ENCODE data around the gene KCND2. TPM values are rescaled to one million over a fixed set of nuclear protein-coding genes. Genes with fewer than 3 reads are reported as not detected.
"Not testable (repeated sequence)": the region's sequence is repeated elsewhere in the genome, so short reads cannot be mapped to it uniquely, and the experiment has no call there.

Gene KCND2
- total RNA-seq, 2 donors from 2014 or later: not detected

DNA sequence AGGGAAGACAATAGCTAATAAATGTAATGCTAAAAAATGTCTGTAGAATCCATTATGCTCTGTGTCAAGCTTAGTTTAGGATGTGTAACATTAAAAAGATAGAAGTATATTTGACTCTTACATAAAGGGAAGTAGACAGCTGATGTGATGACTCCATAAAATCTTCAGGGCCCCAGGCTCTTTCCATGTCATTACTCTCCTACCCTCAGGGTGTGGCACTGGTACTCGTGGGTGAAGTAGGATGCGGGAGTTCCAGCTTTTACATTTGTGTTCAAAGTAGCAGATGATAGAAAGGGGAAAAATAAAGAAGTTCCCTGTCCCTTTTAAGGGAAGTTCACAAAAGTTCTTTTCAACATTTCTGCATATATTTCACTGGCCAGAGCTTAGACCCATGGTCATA is 427.8 kb downstream of the KCND2 start:
- H3K27me3 Mint-ChIP-seq: no peaks in the 10 kb centered on the region

DNA sequence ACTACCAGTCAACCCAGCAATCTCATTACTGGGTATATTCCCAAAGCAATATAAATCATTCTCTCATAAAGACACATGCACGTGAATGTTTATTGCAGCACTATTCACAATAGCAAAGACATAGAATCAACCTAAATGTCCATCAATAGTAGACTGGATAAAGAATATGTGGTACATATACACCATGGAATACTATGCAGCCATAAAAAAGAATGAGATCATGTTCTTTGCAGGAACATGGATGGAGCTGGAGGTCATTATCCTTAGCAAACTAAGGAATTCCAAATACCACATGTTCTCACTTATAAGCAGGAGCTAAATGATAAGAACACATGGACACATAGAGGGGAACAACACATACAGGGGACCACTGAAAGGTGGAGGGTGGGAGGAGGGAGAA is 429.4 kb downstream of the KCND2 start:
- H3K9me3 ChIP-seq (ENCODE audit: control insufficient read depth, low read length, poor library complexity, severe bottlenecking); DNase-seq; H3K36me3 Mint-ChIP-seq (ENCODE audit: low read depth); ATAC-seq; H3K4me1 Mint-ChIP-seq; H3K4me3 Mint-ChIP-seq; H3K27me3 Mint-ChIP-seq; H3K27ac Mint-ChIP-seq: not testable (repeated sequence)

More for the DNA sequence above, 427.8 kb downstream of the KCND2 start:
- Mint-ChIP-seq H3K27ac (no peak overlapping the region), H3K4me3 (no peak overlapping the region), H3K4me1 (no peaks in the 10 kb centered on the region), H3K36me3 (ENCODE audit: low read depth) (no peaks in the 10 kb centered on the region)
- no peak for DNase-seq
- ATAC-seq: no peak
- no peaks in the 10 kb centered on the region for H3K9me3 ChIP-seq (ENCODE audit: control insufficient read depth, low read length, poor library complexity, severe bottlenecking)

DNA sequence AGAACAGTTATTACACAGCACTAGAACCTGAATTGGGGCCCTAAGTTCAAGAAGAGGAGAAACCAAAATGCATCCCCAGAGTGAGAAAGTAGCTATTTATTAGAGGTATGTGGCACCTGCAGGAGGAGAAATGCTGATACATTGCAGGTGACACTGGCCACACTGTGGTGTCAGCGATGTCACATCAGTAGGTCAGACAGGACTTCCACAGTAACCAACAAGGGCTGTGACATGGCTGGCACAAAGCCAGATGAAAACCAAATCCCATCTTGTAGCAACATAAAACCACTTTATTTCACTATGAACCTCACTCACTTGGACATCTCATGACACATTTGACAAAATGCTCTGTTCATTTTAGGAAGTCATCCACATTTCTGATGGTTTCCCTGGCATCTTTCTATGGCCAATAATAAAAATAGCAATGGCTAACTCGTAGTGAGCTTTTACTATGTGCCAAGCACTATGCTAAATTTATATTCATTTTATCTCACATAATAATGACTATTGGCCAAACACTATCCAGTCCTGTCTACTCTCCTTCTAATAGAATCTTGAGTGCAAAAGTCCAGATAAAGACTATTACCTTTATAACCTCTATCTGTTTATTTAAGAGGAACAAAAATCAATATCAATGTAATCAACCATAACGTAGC is 430.7 kb downstream of the KCND2 start:
- no peak for DNase-seq
- no peaks in the 10 kb centered on the region for H3K4me1 Mint-ChIP-seq
- no peaks in the 10 kb centered on the region for H3K27me3 Mint-ChIP-seq
- no peaks in the 10 kb centered on the region for H3K36me3 Mint-ChIP-seq (ENCODE audit: low read depth)
- no peaks in the 10 kb centered on the region for H3K9me3 ChIP-seq (ENCODE audit: control insufficient read depth, low read length, poor library complexity, severe bottlenecking)
- no peak overlapping the region for H3K4me3 Mint-ChIP-seq
- no peak for ATAC-seq
- H3K27ac Mint-ChIP-seq: no peak overlapping the region

DNA sequence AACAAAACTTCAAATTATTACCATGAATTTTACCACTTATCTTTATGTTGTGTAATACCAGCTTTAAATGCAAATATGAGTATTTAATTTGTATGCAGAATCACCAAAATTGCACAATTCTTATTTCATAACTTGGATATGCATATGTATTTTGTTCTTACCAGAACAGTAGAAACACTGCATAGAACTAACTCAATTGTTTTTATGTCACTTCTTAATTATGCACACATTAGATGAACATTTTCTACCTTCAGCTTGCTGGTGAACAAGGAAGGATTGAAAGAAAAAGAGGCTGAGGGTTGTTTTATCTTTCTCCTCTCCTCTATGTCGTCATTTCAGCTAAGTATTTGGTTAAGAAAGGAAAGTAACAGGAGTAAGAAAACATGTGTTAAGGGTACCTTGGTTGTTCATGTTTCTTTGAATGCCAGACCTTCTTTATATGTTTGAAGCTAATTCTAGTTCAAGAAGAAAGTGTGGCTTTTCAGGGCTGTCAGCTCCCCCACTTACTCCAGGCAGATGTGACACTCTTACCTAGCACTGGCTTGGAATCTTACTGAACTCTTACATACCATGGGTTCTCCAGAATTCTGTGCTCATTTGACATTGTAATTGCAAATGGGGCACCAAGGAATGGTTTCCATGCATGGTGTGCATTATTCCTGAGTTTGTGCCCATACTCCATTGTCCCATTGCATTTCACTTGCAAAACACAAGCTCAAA is 436.4 kb downstream of the KCND2 start:
- Mint-ChIP-seq H3K4me3 (no peak overlapping the region), H3K27me3 (no peaks in the 10 kb centered on the region), H3K27ac (no peak overlapping the region), H3K36me3 (ENCODE audit: low read depth) (no peaks in the 10 kb centered on the region), H3K4me1 (no peaks in the 10 kb centered on the region)
- no peaks in the 10 kb centered on the region for H3K9me3 ChIP-seq (ENCODE audit: control insufficient read depth, low read length, poor library complexity, severe bottlenecking)
- no peak for DNase-seq
- no peak for ATAC-seq

DNA sequence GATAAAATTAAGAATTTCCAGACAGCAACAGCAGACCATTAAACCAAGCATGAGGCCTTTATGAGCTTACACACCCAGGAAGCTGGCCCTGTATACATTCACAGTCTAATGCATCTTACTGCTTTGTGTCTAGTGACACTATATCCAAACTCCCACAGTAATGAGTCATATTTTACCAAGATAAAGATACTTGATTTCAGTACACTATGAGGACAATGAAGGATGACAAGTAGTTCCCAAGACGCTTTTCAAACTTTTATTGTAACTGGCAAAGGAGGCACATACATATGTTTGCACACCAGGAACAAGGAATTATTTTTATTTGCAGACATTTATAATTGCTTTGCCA is 437.0 kb downstream of the KCND2 start:
- DNase-seq (no peak), ATAC-seq (no peak)
- Mint-ChIP-seq H3K36me3 (ENCODE audit: low read depth) (no peaks in the 10 kb centered on the region), H3K4me3 (no peak overlapping the region), H3K27ac (no peak overlapping the region), H3K27me3 (no peaks in the 10 kb centered on the region), H3K4me1 (no peaks in the 10 kb centered on the region)
- no peaks in the 10 kb centered on the region for H3K9me3 ChIP-seq (ENCODE audit: control insufficient read depth, low read length, poor library complexity, severe bottlenecking)

DNA sequence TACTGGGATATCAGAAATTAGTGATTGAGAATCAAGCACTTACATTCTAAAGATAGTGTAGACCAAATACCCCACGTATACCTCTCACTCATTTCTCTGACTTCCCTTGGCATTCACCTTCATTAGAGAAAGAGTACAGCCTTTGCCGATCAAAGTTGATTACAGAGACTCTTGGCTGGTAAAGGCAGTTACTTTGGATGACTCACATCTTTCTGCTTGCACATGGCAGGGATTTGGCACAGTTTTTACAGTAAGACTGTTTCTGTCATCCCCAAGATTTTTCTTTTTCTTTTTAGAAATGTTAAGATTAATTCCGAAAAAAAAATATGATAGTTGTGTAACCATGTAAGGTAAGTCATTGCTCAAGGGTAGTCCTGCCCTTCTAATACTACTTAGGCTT is 442.0 kb downstream of the KCND2 start:
- H3K9me3 ChIP-seq (ENCODE audit: control insufficient read depth, low read length, poor library complexity, severe bottlenecking): no peaks in the 10 kb centered on the region
- no peaks in the 10 kb centered on the region for H3K4me1 Mint-ChIP-seq
- ATAC-seq (no peak), DNase-seq (no peak)
- H3K4me3 Mint-ChIP-seq: no peak overlapping the region
- peaks cover 4% of the 10 kb centered on the region for H3K27me3 Mint-ChIP-seq
- H3K27ac Mint-ChIP-seq: no peak overlapping the region
- no peaks in the 10 kb centered on the region for H3K36me3 Mint-ChIP-seq (ENCODE audit: low read depth)

DNA sequence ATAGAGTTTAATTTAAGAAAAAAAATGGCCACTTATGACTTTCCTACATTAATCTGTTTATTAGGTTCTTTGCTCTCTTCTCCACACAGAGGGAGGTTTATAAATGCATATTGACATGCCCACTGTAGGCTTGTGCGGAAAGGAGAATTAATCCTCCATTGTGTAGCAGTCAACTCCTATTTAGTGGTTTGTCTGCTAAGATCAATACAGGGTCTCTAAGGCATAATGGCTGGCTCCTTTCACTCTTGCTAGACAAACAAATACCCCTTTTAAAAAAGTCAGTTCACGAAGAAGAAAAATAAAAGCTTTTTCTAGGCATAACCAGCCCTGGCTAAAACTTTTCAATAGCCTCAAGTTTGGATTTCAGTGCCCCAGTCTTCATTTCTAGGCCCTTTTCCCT is 443.3 kb downstream of the KCND2 start:
- Mint-ChIP-seq H3K36me3 (ENCODE audit: low read depth) (no peaks in the 10 kb centered on the region), H3K4me1 (no peaks in the 10 kb centered on the region), H3K27me3 (peaks cover 9% of the 10 kb centered on the region), H3K4me3 (no peak overlapping the region), H3K27ac (no peak overlapping the region)
- no peaks in the 10 kb centered on the region for H3K9me3 ChIP-seq (ENCODE audit: control insufficient read depth, low read length, poor library complexity, severe bottlenecking)
- ATAC-seq (no peak), DNase-seq (no peak)

DNA sequence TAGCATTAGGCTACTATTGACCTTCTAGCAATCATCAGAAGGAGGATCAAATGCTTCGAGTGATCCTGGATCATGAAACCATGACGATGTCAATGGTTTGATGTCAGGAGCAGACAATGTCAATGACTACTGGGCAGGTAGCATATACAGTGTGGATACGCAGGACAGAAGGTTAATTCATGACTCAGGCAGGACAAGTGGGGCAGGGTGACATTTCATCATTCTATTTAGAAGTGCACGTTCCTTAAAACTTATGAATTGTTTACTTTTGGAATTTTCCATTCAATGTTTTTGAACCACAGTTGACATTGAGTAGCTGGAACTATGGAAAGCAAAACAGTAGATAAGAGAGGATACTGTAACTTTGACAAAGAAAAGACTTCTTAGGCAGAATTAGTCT is 444.2 kb downstream of the KCND2 start:
- Mint-ChIP-seq H3K27ac (no peak overlapping the region), H3K4me1 (no peaks in the 10 kb centered on the region), H3K4me3 (no peak overlapping the region)

DNA sequence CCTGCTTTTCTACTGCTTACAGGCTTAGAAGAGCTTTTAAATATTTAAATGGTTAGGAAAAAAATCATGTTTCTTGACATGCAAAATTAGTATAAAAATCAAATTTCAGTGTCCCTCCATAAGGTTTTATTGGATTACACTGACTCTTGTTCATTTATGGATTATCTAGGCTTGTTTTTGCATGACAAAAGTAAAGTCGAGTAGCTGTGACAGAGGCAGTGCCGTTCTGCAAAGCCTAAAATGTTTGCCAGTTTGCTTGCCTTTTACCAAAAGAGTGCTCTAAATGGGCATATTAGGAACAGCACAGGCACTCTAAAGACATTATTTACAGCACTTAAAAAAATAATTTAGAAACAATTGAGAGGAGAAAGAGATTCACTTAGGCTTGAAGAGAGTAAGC is 445.4 kb downstream of the KCND2 start:
- no peak for ATAC-seq
- H3K27ac Mint-ChIP-seq: no peak overlapping the region
- DNase-seq: no peak
- H3K9me3 ChIP-seq (ENCODE audit: control insufficient read depth, low read length, poor library complexity, severe bottlenecking): no peaks in the 10 kb centered on the region
- peaks cover 9% of the 10 kb centered on the region for H3K27me3 Mint-ChIP-seq
- no peaks in the 10 kb centered on the region for H3K4me1 Mint-ChIP-seq
- no peaks in the 10 kb centered on the region for H3K36me3 Mint-ChIP-seq (ENCODE audit: low read depth)
- no peak overlapping the region for H3K4me3 Mint-ChIP-seq

More for the DNA sequence above, 444.2 kb downstream of the KCND2 start:
- Mint-ChIP-seq H3K36me3 (ENCODE audit: low read depth) (no peaks in the 10 kb centered on the region), H3K27me3 (peaks cover 9% of the 10 kb centered on the region)
- DNase-seq (no peak), ATAC-seq (no peak)
- H3K9me3 ChIP-seq (ENCODE audit: control insufficient read depth, low read length, poor library complexity, severe bottlenecking): no peaks in the 10 kb centered on the region

DNA sequence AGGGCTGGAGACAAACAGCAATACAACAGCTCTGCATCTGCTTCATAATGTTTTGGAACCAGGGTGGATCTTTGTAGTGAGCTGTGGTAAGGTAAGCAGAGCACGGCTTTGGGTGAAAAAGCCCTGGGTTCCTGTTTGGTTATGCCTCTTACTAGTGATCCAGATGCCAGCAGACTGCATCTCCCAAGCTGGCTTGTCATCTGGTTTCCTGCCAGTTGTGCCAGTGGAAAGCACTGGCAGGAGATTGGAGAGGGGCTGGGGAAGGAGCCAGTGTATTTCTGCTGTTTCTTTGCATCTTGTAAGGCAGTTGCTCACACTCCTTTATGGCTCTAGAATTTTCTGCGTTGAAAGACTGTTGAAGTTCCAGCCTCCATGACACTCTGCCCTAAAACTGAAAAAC is 447.3 kb downstream of the KCND2 start:
- H3K9me3 ChIP-seq (ENCODE audit: control insufficient read depth, low read length, poor library complexity, severe bottlenecking): no peaks in the 10 kb centered on the region
- Mint-ChIP-seq H3K4me1 (no peaks in the 10 kb centered on the region), H3K36me3 (ENCODE audit: low read depth) (no peaks in the 10 kb centered on the region), H3K27ac (no peak overlapping the region), H3K27me3 (peaks cover 16% of the 10 kb centered on the region), H3K4me3 (no peak overlapping the region)
- ATAC-seq (no peak), DNase-seq (no peak)

DNA sequence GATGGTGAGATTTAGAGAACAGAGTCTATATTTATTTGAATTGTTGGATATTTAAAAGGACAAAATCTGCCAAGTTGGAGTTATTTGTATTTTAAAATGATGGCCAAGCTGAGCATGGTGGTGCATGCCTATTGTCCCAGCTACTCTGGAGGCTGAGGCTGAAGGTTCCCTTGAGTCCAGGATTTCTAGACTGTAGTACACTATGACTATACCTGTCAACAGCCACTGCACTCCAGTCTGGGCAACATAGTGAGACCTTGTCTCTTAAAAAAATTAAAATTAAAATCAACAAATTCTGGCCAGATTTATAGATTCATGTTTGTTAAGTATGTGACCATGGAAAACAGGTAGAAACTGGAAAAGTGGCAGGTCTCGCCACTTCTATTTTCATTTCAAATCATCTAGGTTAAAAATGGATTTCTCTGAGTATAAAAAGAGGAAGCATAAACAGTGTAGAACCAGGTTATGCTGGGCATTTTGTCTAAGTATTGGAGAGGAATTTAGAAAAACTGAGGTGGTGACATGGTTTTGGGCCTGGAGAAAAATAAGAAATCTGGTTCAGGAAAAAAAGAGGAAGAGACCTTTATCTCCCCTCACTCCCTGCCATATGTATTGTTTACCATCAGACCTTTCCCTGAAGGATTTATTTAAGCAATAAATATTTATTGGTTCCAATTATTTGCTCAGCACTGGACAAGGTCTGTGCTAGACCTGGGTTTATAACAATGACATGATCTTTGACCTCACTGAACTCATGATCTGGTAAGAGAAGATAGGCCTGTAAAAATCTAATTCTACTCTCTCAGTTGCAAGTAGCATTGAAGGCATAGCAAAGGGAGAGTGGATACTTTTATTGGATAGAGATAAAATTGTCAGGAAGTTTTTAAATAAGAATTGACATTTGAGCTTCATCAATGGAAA is 450.8 kb downstream of the KCND2 start:
- H3K4me1 Mint-ChIP-seq: no peaks in the 10 kb centered on the region
- DNase-seq (no peak), ATAC-seq (no peak)
- no peak overlapping the region for H3K27ac Mint-ChIP-seq
- peaks cover 17% of the 10 kb centered on the region for H3K27me3 Mint-ChIP-seq
- H3K36me3 Mint-ChIP-seq (ENCODE audit: low read depth): no peaks in the 10 kb centered on the region
- no peak overlapping the region for H3K4me3 Mint-ChIP-seq
- no peaks in the 10 kb centered on the region for H3K9me3 ChIP-seq (ENCODE audit: control insufficient read depth, low read length, poor library complexity, severe bottlenecking)

DNA sequence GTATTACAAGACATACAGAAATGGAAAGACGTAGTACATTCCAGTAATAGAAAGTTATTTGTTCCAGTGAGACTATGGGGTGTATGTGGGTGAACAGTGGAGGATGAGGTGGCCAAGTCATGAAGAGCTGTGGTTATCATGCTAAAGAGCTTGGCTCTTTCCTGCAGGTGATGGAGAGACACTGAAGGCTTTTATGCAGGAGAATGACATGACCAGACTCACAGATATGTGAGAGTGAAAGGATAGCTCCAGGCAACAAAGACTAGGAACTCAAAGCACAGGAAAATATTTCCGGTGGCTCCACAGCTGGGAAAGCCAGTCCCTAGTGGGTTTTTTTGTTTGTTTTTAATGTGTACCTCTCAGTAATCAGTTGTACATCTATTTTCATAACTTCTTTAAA is 451.5 kb downstream of the KCND2 start:
- no peak for ATAC-seq
- Mint-ChIP-seq H3K4me3 (no peak overlapping the region), H3K27me3 (peaks cover 22% of the 10 kb centered on the region), H3K27ac (no peak overlapping the region), H3K4me1 (no peaks in the 10 kb centered on the region), H3K36me3 (ENCODE audit: low read depth) (no peaks in the 10 kb centered on the region)
- H3K9me3 ChIP-seq (ENCODE audit: control insufficient read depth, low read length, poor library complexity, severe bottlenecking): no peaks in the 10 kb centered on the region
- no peak for DNase-seq

DNA sequence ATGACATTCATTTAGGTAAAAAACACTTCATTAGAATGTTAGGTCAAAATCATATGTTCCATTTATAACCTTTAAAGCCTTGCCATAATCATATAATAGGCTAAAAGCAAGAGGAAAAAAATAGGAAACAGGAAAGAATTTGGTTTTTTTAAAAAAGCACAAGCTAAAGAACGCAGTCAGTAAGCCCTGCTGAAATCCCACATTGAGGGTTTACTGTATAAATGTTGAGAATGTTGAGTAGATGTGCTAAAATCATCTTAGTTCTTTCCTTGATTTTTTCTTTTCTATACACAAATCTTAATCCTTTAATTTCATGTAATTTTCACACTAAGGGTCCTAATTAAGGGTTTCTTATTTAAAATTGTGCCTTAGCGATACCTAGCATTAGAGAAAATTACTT is 452.0 kb downstream of the KCND2 start:
- Mint-ChIP-seq H3K4me1 (no peaks in the 10 kb centered on the region), H3K27ac (no peak overlapping the region), H3K27me3 (peaks cover 25% of the 10 kb centered on the region), H3K36me3 (ENCODE audit: low read depth) (no peaks in the 10 kb centered on the region), H3K4me3 (no peak overlapping the region)
- H3K9me3 ChIP-seq (ENCODE audit: control insufficient read depth, low read length, poor library complexity, severe bottlenecking): no peaks in the 10 kb centered on the region
- ATAC-seq (no peak), DNase-seq (no peak)
